MCF 10A (cell line): Measurements from ENCODE around the gene ZFP62. TPM values are rescaled to one million over a fixed set of nuclear protein-coding genes. Genes with fewer than 3 reads are reported as not detected.

Experiments
- BruUV-seq: library from RNA; stranded (reverse); fragments of 400-500 nt; replicated peaks from 2 replicates; lab custom pipeline; 2021; lab: Mats Ljungman, UMichigan
- CTCF ChIA-PET: fragments of 300-600 bp; sonication (Branson Sonifier 250); formaldehyde crosslinking; extraction: SDS; loops from one replicate; lab custom pipeline; 2021; ENCODE audit warnings: antibody characterized with exemption, inconsistent platforms; lab: Yijun Ruan, JAX
- POLR2A ChIA-PET: fragments of 300-600, 350-650 bp; sonication (Branson Sonifier 250); formaldehyde crosslinking; extraction: SDS; loops from one replicate; lab custom pipeline; 2020; ENCODE audit warnings: antibody characterized with exemption, inconsistent platforms; lab: Yijun Ruan, JAX
- DNase-seq: peaks from one replicate; pipeline ENCODE4 v3.0.0-alpha.2; 2018; ENCODE audit not compliant: unreplicated experiment
- H3K27ac Mint-ChIP-seq: one replicate; pipeline ENCODE4 v1.8.0; 2022; ENCODE audit warnings: mild to moderate bottlenecking, low read depth, mixed read lengths; ENCODE audit not compliant: unreplicated experiment
- H3K27me3 Mint-ChIP-seq: one replicate; pipeline ENCODE4 v1.8.0; 2022; ENCODE audit warnings: mixed read lengths; ENCODE audit not compliant: insufficient read depth, unreplicated experiment
- H3K36me3 Mint-ChIP-seq: one replicate; pipeline ENCODE4 v1.8.0; 2022; ENCODE audit warnings: mild to moderate bottlenecking, moderate library complexity, mixed read lengths; ENCODE audit not compliant: insufficient read depth, unreplicated experiment
- H3K4me1 Mint-ChIP-seq: one replicate; pipeline ENCODE4 v1.8.0; 2022; ENCODE audit warnings: mixed read lengths; ENCODE audit not compliant: insufficient read depth, unreplicated experiment
- H3K4me3 Mint-ChIP-seq: one replicate; pipeline ENCODE4 v1.8.0; 2022; ENCODE audit warnings: mild to moderate bottlenecking, moderate library complexity, mixed read lengths; ENCODE audit not compliant: unreplicated experiment
- H3K9me3 Mint-ChIP-seq: one replicate; pipeline ENCODE4 v1.8.0; 2022; ENCODE audit warnings: mixed read lengths; ENCODE audit not compliant: unreplicated experiment
- CTCF ChIP-seq: fragments of 200-600 bp; IDR thresholded peaks from one replicate; pipeline ENCODE4 v1.8.0; 2022; ENCODE audit warnings: antibody characterized with exemption, mild to moderate bottlenecking; ENCODE audit not compliant: unreplicated experiment
- intact Hi-C: fragments of 100-400 bp; cut with micrococcal nuclease; formaldehyde crosslinking; loops from 2 replicates; pipeline ENCODE4 v1.14.1; 2022
- total RNA-seq: library from RNA; stranded (reverse); gene quantifications from 2 replicates; pipeline ENCODE4 v1.2.3, GENCODE V29; 2022

ZFP62 gene
- total RNA-seq, 1 experiment from 2014 or later = 31.2 TPM

- no TSS peak for BruUV-seq
- no peak for TF ChIP-seq CTCF
- Mint-ChIP-seq H3K27me3 (no peaks in the 10 kb centered on the region), H3K9me3 (no peaks in the 10 kb centered on the region), H3K4me1 (peaks cover 29% of the 10 kb centered on the region), H3K36me3 (no peaks in the 10 kb centered on the region), H3K4me3 (no peak overlapping the region), H3K27ac (no peak overlapping the region)
- no peak for DNase-seq
- ChIA-PET POLR2A (interaction anchor here (0.5 to 1.2 kb wide), 2 partner anchors 25 to 84 kb away, joined by 3 read pairs; no protein-coding TSS in a partner anchor), CTCF (interaction anchor here (0.5 to 1.0 kb wide), 3 partner anchors 88 to 312 kb away, joined by 3 to 5 read pairs (median 3); no protein-coding TSS in a partner anchor)
- intact Hi-C loops = no loop called here
These were observed 11.3 kb upstream of the ZFP62 start for GRCh38 chr5:180872419-180872818.

GRCh38 chr5:180870276-180871068 is 9.4 kb upstream of the ZFP62 start:
- no TSS peak for BruUV-seq
- no peaks in the 10 kb centered on the region for H3K9me3 Mint-ChIP-seq
- no peaks in the 10 kb centered on the region for H3K27me3 Mint-ChIP-seq
- TF ChIP-seq CTCF = no peak
- no peaks in the 10 kb centered on the region for H3K36me3 Mint-ChIP-seq
- CTCF ChIA-PET = interaction anchor here (0.5 to 5.0 kb wide), 6 partner anchors 11 to 297 kb away, joined by 3 to 39 read pairs (median 4); no protein-coding TSS in a partner anchor
- peaks cover 34% of the 10 kb centered on the region for H3K4me1 Mint-ChIP-seq
- POLR2A ChIA-PET = interaction anchor here (0.5 to 3.2 kb wide), 15 partner anchors 9 to 319 kb away, joined by 3 to 15 read pairs (median 5); partner anchors contain the start of gene ZFP62
- no peak for DNase-seq
- H3K4me3 Mint-ChIP-seq = no peak overlapping the region
- intact Hi-C loops = no loop called here
- peak overlapping the region; percentile 87 for H3K27ac Mint-ChIP-seq

GRCh38 chr5:180869587-180869986 is 8.5 kb upstream of the ZFP62 start:
- Mint-ChIP-seq H3K4me1 (peaks cover 34% of the 10 kb centered on the region), H3K9me3 (no peaks in the 10 kb centered on the region), H3K4me3 (no peak overlapping the region), H3K27ac (peak overlapping the region; percentile 87), H3K36me3 (no peaks in the 10 kb centered on the region), H3K27me3 (no peaks in the 10 kb centered on the region)
- TF ChIP-seq CTCF = no peak
- DNase-seq = peak; percentile 41
- ChIA-PET CTCF (interaction anchor here (0.6 to 5.0 kb wide), 20 partner anchors 10 to 316 kb away, joined by 3 to 39 read pairs (median 6); no protein-coding TSS in a partner anchor), POLR2A (interaction anchor here (0.5 to 3.2 kb wide), 27 partner anchors 8 to 377 kb away, joined by 3 to 15 read pairs (median 5); partner anchors contain the start of genes BTNL8, TRIM41, TRIM7 and ZFP62)
- intact Hi-C loops = loop anchor here (1.0 to 10.0 kb wide), 3 partner anchors 85 to 315 kb away; no protein-coding TSS in a partner anchor
- no TSS peak for BruUV-seq

- peak; percentile 94 for TF ChIP-seq CTCF
- Mint-ChIP-seq H3K4me3 (no peak overlapping the region), H3K36me3 (no peaks in the 10 kb centered on the region), H3K9me3 (no peaks in the 10 kb centered on the region), H3K27ac (peak overlapping the region; percentile 87), H3K27me3 (no peaks in the 10 kb centered on the region), H3K4me1 (peaks cover 29% of the 10 kb centered on the region)
- intact Hi-C loops = loop anchor here (1.0 to 10.0 kb wide), 3 partner anchors 85 to 316 kb away; no protein-coding TSS in a partner anchor
- POLR2A ChIA-PET = interaction anchor here (0.6 to 3.2 kb wide), 28 partner anchors 9 to 378 kb away, joined by 3 to 15 read pairs (median 4); partner anchors contain the start of genes BTNL8, TRIM41 and TRIM7
- no TSS peak for BruUV-seq
- peak; percentile 91 for DNase-seq
- CTCF ChIA-PET = interaction anchor here (0.6 to 5.0 kb wide), 35 partner anchors 11 to 334 kb away, joined by 3 to 39 read pairs (median 5); no protein-coding TSS in a partner anchor
These were observed 7.9 kb upstream of the ZFP62 start for GRCh38 chr5:180868960-180869359.
